ENCODE data around the gene PDE8B.

PDE8B gene, protein sequence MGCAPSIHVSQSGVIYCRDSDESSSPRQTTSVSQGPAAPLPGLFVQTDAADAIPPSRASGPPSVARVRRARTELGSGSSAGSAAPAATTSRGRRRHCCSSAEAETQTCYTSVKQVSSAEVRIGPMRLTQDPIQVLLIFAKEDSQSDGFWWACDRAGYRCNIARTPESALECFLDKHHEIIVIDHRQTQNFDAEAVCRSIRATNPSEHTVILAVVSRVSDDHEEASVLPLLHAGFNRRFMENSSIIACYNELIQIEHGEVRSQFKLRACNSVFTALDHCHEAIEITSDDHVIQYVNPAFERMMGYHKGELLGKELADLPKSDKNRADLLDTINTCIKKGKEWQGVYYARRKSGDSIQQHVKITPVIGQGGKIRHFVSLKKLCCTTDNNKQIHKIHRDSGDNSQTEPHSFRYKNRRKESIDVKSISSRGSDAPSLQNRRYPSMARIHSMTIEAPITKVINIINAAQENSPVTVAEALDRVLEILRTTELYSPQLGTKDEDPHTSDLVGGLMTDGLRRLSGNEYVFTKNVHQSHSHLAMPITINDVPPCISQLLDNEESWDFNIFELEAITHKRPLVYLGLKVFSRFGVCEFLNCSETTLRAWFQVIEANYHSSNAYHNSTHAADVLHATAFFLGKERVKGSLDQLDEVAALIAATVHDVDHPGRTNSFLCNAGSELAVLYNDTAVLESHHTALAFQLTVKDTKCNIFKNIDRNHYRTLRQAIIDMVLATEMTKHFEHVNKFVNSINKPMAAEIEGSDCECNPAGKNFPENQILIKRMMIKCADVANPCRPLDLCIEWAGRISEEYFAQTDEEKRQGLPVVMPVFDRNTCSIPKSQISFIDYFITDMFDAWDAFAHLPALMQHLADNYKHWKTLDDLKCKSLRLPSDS

DNA sequence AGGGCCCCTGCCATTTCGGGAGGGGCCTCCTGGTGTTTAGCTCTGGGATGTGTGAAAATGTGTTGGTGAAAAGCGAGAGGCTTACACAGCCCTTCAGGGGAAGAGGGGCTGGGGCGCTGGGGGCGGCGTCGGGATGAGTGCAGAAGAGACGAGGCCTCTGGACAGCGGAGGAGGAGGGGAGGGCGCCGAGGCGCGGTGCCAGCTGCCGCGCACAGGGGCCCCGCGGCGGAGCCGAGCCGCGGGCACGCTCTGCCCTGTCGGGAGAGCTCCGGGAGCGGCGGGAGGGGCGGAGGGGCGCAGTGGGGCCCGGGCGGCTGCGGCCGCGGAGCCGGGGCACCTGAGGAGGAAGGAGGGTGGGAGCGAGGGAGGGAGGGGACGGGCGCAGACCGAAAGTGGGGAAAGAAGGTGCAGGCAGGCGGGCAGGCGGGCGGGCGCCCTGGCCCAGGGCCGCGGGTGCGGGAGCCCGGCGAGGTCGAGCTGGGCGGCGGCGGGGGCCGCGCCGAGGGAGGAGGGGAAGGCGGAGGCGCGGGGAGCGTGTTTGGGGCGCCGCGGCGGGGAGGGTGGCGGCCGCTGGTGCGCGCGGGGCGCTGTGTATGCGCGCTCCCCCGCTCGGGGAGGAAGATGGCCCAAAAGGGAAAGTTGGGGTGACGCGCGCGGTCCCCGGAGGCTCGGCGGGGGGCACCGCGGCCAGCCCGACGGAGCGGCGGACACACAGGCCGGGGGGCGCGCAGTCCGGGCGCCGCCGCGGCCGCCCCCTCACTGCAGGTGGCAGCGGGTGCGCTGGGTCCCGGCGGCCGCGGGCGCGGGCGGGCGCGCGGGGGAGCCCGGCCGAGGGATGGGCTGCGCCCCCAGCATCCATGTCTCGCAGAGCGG, at the start of gene PDE8B:
TSS of gene PDE8B (plus strand) at position 590 of the 873 bp plus-strand sequence. CDS start at position 836, 246 bp downstream.
- no peak for DNase-seq (ENCODE audit: extremely low read depth in 1 of 2, low read depth in 1 of 2)

DNA sequence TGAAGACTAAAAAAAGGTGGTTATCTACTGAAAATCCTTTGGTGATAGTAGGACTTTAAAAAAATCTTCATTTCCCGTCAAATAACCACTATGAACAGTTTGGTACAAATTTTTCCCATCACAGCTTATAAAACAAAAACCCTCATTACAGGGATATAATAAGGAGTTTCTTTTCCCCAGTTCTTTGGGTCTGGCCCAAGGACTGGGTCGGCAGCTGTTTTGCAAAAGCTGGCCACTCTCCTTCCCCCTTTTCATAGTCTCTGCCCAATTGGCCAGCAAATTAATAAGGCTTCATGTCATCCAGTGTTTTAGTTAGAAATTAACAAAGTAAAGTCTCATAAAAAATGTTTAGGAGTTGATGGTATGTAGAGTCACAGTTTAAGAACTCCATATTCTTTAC, 47.0 kb upstream of the PDE8B start:
- DNase-seq (ENCODE audit: extremely low read depth in 1 of 2, low read depth in 1 of 2), result no peak

DNA sequence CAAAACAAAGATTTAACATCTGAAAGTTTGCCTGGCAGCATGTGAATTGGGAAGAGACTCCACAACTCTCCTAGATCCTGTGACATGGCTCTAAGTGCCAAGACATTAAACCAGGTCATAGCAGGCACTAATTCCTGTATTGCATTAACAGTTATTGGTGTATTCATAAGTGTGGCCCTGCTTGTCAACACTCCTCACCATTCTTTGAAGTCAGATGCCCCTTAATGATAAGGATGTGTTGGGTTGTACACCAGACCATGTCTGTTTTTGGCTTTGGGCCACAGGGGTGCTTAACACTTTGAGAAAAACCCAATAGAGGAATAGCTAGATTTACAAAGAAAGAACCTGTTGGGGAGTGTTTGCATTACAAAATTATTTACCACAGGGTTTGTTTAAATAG, 43.4 kb upstream of the PDE8B start:
- DNase-seq (ENCODE audit: extremely low read depth in 1 of 2, low read depth in 1 of 2), result no peak

DNA sequence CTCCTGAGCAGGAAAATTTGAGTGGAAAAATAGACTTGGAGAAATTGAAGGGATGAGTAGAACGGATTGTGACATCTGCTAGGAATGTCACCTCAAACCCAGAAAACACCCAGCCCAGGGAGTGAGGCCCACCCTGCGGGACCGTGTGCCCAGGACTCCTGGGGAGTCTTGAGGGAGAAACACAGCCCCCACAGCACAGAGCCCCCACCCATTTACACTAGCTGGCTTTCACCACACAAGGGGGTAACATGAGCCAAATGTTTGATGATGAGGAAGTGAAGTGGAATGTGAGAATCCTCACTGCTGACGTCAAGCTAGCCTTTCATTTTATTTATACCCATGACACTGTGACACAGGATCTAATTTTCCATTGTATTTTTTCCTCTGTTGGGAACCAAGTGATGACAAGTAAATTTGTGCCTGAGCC, 42.8 kb upstream of the PDE8B start:
- DNase-seq (ENCODE audit: extremely low read depth in 1 of 2, low read depth in 1 of 2), result no peak

DNA sequence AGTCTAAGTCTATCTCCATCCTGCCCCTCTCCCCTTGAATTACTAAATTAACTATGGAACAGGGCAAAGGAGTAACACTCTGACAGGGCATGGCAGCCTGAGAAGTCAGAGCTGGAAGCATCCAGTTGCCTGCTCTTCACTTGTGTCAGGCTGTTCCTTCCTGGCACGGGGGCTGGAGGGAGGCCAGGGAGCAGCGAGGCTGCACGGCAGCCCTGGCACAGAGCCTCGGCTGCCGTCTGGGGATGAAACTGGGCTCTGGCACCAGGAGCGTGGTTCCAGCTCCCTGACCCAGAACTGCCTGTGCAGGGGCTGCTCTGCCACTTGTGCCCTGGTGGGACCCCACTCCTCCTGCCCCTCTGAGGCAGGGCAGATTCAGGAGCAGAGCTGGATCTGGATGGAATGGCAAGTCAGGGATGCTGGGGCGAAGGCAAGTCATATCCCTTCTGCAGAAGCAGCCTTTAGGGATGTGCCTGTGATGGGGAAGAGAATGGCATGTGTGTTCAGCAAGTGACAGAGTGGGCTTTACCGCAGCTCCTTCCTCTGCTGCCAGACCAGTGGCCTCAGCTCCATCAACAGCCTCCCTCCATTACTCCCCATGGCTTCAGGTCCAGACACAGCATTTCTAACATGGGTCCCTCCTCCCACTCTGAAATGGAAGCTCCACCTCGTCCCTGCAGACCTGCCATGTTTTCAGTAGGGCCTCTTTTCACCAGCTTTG, 42.2 kb upstream of the PDE8B start:
- no peak for DNase-seq (ENCODE audit: extremely low read depth in 1 of 2, low read depth in 1 of 2)

DNA sequence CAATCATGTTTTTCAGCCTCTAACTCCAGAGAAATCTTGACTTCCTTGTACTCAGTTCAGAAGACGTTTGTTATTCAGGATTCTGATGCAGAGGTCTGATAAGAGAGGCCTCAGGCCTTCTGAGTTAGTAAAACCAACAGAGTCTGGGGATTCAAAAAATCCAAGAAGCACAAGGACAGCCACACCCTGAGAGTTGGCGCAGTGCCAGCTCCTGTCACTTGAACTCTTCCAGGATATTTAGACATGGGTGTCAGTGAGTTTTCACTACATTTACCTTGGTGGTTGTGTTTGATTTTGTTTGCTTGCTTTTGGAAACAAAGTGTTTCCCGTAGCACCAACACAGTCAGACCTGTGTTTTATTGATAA, 41.6 kb upstream of the PDE8B start:
- DNase-seq (ENCODE audit: extremely low read depth in 1 of 2, low read depth in 1 of 2), result no peak

DNA sequence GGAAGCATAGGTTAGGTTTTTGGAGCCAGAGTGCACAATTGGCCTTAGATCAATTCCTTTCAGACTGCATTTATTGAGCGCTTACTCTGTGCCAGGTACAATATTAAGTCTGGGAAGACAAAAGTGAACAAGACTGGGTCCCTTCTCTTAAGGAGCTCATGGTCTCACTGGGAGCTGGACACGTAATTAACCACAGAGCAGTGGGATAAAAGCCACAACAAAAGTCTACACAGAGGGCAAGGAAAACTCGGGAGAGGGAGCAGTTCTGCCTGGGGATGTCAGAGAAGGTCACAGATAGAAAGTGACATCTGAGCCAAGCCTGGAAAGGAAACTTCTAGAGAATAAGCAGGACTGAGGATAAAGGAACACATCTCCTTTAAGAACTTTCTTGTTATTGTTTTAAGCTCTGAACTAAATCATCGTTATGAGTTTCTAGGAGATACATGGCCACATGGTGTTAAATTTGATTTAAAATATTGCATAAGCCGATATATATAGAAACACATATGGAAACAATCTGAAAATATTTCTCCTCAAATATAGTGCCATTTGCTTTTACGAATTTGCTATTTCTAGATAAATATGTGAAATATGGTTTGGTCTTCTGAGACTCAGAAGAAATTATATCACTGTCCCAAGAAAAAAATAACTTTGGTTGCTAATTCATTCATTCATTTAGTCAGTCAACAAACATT, 40.1 kb upstream of the PDE8B start:
- DNase-seq (ENCODE audit: extremely low read depth in 1 of 2, low read depth in 1 of 2), result no peak

DNA sequence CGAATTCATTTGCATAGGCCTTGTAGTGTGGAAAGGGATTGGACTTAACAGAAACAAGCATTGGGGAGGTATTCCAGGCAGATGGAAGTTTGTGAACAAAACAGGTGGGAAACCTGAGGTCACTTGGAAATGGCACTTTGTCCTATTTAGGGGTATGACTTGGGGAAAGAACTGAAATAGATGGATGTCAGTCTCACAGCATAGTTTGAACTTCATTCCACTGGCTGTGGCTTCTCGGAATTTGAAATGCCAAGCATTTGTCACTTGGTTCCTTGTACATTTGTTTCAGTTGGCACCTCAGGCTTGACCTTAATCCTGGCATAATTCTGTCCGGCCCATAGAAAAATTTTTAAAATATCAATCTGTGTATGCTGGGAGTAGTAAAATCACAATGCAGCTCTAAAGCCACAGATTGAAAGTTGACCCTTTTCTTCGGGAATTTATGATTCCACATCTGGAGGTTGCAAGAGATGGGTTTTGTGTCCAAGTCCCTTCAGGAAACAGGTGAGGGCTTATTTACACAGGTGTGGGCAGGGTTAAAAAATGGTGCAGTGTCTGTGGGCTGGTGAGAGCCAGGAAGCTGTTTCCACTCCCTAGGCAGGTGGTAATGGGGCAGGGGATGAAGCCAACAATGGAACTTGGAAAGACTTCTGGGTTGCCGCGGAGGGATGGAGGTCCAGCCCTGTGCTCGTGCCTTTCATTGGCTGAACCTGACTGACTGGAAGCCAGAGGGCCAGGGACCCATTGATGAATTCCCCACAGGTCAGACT, 39.2 kb upstream of the PDE8B start:
- no peak for DNase-seq (ENCODE audit: extremely low read depth in 1 of 2, low read depth in 1 of 2)

DNA sequence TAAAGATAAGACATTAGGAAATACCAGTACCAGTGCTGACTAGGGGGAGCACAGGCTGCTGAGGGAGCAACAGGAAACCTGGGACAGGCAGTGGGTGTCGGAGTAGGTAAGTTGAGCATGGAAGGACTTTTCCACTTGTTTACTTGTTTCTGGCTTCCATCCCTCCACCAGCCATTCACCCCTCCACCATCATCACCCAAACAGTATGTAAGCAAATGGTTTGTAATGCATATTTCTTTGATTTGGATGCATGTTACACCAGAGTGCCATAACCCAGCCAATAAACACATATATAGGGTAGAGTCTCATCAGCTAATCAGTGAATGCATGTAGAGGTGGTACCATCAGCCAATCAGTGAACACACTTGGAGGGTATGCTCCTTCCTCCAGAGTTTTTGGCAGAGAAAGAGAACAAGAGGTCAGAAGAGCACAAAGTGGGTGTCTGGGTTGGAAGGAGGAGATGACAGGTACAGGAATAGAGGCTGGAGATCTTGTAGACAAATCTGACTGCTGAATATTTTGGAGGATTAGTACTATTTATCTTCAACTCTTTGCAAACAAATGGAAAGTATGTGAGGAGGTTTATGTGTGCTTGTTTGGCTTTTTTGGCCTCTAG, 37.7 kb upstream of the PDE8B start:
- DNase-seq (ENCODE audit: extremely low read depth in 1 of 2, low read depth in 1 of 2), result no peak

DNA sequence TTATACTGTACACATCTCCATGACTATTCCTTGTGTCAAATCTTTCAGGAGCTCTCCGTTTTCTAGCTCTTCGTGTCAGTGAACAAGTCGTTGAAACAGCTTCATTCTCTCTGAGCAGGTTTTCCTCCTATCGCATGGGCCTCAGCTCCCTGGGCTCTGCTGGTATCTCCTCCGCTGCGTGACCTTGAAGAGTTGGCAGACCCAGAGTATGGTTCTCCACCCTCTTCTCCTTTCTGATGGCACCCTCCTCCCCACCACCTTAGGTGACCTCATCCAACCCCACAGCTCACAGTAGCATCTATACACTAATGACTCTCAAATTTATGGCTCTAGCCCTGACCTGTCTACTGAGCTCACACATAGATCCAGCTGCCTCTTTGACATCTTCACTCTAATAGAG, 36.0 kb upstream of the PDE8B start:
- no peak for DNase-seq (ENCODE audit: extremely low read depth in 1 of 2, low read depth in 1 of 2)

DNA sequence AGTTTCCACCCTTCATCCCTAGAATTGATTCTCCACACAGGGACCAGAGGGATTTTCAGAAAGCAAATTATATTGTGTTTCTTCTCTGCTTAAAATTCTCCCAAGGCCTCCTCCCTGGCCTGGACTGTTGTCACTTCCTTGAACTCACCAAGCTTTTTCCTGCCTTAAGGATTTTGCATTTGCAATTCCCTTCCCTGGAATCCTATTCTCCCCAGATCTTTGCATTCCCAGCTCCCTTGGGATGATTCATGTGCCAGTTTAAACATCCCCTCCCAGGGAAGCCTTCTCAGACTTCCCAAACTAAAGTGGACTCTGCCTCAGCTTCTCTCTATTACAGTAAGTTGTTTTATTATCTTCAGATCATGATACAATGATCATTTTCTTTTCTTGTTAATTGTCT, 35.2 kb upstream of the PDE8B start:
- no peak for DNase-seq (ENCODE audit: extremely low read depth in 1 of 2, low read depth in 1 of 2)

DNA sequence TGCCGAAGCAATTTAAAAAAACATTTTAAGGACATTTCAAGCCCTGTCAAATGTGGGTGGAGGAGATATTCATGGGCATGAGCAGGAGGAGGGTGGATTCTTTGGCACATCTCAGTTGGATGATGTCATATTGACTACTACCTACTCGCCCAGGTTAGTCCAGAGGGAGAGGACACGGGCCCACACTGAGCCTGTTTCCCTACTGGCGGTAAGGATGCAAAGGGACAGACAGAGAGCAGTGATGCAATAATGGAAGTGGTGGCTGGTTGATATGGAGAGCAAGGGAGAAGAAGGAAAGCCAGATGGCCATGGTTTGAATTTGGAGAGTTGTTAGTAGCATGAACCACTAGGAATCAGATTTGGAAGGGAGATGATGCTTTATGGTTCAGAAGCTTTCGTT, 34.1 kb upstream of the PDE8B start:
- DNase-seq (ENCODE audit: extremely low read depth in 1 of 2, low read depth in 1 of 2), result no peak

DNA sequence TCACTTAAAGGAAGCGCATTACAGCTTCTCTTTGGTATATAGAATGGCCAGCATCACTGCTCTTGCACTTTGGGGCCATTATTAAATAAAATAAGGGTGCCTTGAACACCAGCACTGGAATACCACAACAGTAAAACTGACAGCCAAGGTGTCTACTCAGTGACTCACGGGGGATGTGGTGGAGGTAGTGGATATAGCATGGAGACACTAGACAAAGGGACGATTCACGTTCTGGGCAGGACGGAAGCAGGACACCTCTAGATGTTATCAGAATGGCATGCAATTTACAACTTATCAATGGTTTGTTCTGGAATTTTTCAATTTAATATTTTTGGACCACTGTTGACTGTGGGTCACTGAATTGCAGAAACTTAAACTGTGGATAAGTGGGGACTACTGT, 32.9 kb upstream of the PDE8B start:
- DNase-seq (ENCODE audit: extremely low read depth in 1 of 2, low read depth in 1 of 2), result no peak

DNA sequence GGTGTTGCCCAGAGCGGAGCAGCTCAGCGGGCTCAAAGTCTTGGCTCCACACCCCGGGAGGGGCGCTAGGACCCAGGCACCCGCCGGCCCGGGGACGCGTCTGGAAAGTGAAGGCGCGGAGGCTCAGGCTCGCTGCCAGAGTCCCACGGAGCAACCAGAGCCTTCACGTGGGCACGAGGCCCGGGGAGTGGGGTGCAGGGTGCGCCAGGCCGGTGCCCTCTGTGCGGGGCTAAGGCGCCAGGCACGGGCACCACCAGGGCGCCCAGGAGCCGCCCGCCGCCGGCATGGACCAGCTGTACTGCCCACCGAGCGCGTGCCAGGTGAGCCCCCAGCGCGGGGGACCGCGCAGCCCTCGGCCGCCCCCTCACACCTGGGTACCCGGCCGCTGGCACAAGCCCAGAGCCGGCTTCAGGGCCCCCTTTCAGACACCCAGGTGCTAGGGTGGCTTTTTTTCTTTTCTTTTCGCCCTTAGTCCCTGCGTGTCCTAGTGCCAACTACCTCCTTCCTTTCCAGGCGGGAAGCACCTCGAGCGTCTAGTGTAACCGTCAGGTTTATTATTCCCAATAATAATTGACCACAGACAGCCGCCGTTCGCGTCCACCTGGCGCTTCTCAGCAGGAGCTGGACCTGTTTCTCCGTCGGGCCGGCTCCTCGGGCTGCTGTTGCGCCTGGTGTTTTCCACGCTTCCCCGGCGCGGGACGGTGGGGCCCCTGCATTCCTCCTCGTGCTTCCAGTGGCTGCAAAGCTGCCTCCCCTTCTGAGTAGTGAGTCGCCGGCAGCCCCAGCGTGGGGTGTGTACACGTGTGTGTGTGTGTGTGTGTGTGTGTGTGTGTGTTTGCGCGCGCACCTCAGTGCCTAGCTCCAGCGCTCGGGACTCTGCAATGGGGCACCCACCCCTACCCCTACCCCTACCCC, 30.1 kb upstream of the PDE8B start:
- no peak for DNase-seq (ENCODE audit: extremely low read depth in 1 of 2, low read depth in 1 of 2)

DNA sequence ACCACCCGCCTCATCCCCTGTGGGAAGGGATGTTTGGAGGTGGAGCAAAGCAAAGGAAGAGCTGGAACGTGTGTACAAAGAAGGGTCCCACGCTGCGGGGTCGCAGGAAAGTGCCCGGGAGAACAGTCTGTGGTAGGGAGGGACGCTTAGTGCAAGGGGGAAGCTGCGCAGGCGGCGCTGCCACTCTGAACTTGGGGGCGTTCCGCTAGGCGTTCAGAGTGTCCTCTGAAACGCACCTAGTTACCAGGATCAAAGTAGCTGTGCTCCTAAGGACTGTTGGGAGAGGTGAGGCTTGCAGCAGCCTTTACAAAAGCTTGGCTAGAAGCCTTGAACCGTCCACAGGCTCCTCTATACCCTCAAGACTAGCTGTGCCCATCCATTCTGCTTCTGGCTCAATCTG, 29.3 kb upstream of the PDE8B start:
- no peak for DNase-seq (ENCODE audit: extremely low read depth in 1 of 2, low read depth in 1 of 2)

DNA sequence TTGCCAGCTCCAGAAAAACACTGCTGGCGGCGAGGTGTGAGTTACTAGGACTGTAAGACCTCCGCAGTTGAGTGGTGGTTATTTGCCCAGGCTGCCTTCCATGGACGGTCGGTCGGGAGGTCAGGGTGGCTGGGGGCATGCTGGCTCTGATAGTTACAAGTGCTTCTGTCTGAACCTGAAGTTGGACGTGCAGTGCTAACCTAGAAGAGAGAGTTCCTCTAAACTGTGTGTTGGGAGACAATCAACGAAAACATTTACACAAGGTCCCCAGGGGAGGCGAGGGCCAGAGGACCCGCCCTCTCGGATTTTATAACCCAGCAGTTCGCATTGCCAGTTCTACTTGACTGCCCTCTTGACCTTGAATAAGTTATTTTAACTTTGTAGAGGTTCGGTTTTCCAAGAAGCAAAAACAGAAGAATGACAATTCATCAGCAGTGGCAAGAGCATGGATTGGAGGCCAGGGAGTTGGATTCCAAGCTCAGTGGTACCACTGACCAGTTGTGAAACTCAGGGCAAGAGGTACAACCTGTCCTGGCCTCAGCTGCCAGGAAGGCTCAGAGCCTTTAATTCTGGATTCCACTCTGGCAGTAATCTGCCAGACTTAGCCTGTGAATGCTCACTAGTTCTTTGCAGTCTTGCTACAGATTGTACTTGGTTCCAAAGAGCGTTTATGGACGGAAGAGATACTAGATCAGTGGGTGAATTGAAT, 28.7 kb upstream of the PDE8B start:
- DNase-seq (ENCODE audit: extremely low read depth in 1 of 2, low read depth in 1 of 2), result no peak

DNA sequence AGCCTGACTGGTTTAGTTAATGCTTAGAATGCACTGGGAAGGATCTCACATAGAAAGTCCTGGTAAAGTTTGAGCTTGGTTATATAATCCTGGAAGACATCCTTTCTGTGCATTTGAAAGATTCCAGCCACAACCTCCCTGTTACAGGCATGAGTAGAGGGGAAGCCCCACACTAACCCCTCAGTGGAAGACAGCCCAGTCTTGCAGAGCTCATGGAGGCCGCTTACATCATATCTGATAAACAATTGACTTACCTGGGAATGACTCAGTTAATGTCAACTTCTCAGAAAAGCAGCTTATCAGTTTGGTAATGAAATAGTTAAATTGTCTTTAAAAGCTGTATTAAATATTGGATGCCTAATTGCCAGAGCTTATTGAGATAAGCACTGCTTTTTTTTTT, 28.1 kb upstream of the PDE8B start:
- no peak for DNase-seq (ENCODE audit: extremely low read depth in 1 of 2, low read depth in 1 of 2)

Data from activated CD8-positive, alpha-beta memory T cell treated with anti-CD3 and anti-CD28 coated beads for 1 hour (primary cell).